HUES48 (cell line): ENCODE results near the gene OMD.

ENCODE experiments used
- H3K27ac ChIP-seq: one replicate; pipeline ENCODE4 v1.7.0; 2013; ENCODE audit warnings: low read depth, low read length, inconsistent platforms
- H3K27me3 ChIP-seq: 2 replicates; pipeline ENCODE4 v1.6.1; 2013; ENCODE audit warnings: mild to moderate bottlenecking, low read length; ENCODE audit not compliant: control insufficient read depth, insufficient read depth
- H3K36me3 ChIP-seq: 2 replicates; pipeline ENCODE4 v1.6.1; 2013; ENCODE audit warnings: low read length; ENCODE audit not compliant: control insufficient read depth, insufficient read depth
- H3K4me1 ChIP-seq: 2 replicates; pipeline ENCODE4 v1.6.1; 2013; ENCODE audit warnings: mild to moderate bottlenecking, low read length; ENCODE audit not compliant: control insufficient read depth, insufficient read depth
- H3K4me3 ChIP-seq: 2 replicates; pipeline ENCODE4 v1.5.1; 2013; ENCODE audit warnings: mild to moderate bottlenecking, low read depth, low read length
- H3K9ac ChIP-seq: 2 replicates; pipeline ENCODE4 v1.6.1; 2013; ENCODE audit warnings: mild to moderate bottlenecking, low read depth, low read length, moderate library complexity
- H3K9me3 ChIP-seq: 2 replicates; pipeline ENCODE4 v1.6.1; 2013; ENCODE audit warnings: low read length; ENCODE audit not compliant: control insufficient read depth, insufficient read depth

OMD gene, protein sequence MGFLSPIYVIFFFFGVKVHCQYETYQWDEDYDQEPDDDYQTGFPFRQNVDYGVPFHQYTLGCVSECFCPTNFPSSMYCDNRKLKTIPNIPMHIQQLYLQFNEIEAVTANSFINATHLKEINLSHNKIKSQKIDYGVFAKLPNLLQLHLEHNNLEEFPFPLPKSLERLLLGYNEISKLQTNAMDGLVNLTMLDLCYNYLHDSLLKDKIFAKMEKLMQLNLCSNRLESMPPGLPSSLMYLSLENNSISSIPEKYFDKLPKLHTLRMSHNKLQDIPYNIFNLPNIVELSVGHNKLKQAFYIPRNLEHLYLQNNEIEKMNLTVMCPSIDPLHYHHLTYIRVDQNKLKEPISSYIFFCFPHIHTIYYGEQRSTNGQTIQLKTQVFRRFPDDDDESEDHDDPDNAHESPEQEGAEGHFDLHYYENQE

DNA sequence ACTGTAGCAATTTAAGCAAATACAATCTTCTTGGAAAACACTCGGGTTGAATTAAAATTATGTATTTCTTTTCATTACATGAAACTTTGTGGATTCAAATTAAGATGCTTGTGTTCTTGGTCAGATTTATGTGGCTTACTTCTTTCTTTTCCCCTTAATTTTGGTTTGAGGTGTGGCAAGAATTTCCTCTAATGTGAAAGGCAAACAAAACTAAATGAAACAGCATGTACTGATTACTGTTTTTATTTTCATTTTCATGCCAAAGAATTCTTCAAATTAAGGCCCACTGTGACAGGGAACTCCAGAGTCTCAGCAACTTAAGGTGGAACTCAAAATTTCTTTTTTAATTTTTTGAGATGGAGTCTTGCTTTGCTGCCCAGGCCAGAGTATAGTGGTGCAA lies at the start of gene OMD:
Gene OMD, minus strand, starts transcription at position 132 of the 400 bp plus-strand sequence. CDS start 6,913 bp downstream, outside the sequence.
- Histone ChIP-seq H3K9me3 (no peaks in the 10 kb centered on the region), H3K9ac (no peak within 1 kb of the TSS), H3K36me3 (no peaks in the 10 kb centered on the region), H3K27ac (no peak within 1 kb of the TSS), H3K4me3 (no peak within 1 kb of the TSS), H3K4me1 (no peaks in the 10 kb centered on the region), H3K27me3 (no peaks in the 10 kb centered on the region)

DNA sequence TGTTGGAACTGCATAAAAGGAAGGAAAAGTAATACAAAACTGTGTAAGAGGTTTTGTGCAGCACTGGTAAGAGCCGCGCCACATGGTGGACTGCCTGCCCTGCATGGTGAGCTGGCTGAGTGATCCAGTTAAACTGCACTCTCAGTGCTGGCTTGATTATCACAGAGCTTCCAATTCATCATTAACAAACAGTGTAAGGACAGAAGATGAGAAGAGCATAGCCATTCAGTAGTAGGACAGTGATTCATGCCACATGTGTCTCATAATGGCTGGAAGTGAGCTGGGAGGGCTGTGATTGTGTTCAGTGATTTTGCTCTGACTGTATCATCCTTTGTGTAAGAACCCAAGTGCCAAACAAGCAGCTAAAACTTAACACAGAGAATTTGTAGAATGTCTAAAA lies 43.9 kb upstream of the OMD start:
- Histone ChIP-seq H3K9me3 (no peaks in the 10 kb centered on the region), H3K36me3 (no peaks in the 10 kb centered on the region), H3K4me3 (no peak overlapping the region), H3K9ac (no peak overlapping the region), H3K27ac (no peak overlapping the region), H3K4me1 (peaks cover 3% of the 10 kb centered on the region; the same call in 1 of the 2 replicates), H3K27me3 (no peaks in the 10 kb centered on the region)

DNA sequence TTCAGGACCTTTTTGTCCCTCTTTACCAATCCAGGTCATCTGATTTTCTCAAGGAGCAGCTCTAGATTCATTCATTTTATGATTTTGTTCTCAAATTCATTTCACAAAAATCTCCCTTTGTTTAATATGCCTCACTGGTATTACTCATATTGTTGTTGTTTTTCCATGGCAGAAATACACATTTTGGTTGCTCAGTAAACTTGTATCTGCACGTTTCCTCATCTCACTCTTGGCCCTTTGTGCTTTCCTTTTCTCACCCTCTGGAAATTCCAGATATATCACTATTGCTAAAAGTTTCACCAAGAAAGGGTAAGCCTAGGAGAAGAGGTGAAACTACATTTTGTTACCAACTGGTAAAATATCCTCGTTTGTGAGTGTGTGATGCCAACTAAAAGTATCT lies 43.2 kb upstream of the OMD start:
- Histone ChIP-seq H3K27ac (no peak overlapping the region), H3K4me1 (peaks cover 7% of the 10 kb centered on the region), H3K9ac (no peak overlapping the region), H3K27me3 (no peaks in the 10 kb centered on the region), H3K36me3 (no peaks in the 10 kb centered on the region), H3K4me3 (no peak overlapping the region), H3K9me3 (no peaks in the 10 kb centered on the region)

DNA sequence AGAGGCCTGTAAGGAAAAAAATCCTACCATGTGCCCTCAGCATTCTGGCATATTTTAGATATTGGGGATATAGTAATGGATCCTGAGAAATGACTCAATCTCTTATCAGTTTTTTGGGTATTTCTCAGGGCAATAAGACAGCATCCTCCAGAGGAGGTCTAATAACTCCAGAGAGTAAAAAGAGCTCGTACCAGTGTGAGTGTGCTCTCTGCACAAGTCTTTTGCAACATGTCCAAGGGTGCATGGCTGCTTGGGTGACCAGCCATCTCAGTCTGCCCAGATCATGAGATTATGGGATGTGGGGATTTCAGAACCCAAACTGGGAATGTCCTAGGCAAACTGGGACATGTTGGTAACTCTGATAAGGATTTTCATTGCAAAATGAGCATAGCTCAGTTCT lies 42.8 kb upstream of the OMD start:
- Histone ChIP-seq H3K9ac (no peak overlapping the region), H3K4me1 (peaks cover 7% of the 10 kb centered on the region), H3K27ac (no peak overlapping the region), H3K9me3 (no peaks in the 10 kb centered on the region), H3K27me3 (no peaks in the 10 kb centered on the region), H3K36me3 (no peaks in the 10 kb centered on the region), H3K4me3 (no peak overlapping the region)

DNA sequence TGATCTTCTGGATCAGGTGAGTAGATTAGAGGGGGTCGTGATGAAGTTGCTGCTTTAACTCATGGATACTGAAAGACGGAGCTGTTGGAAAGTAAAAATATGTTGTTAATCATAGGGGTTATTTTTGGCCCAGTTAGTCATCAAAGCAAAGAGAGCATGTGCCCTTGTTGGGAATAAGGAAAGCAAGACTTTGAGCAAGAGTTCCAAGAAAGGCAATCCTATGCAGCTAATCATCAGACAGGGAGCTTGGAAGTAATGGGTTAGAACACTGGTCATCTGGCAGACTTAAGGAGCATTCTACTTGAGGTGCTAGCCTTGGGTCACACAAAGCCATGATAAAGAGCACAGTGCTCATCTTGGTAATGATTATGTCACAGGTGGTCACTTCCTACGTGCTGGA lies 39.7 kb upstream of the OMD start:
- Histone ChIP-seq H3K9me3 (no peaks in the 10 kb centered on the region), H3K36me3 (no peaks in the 10 kb centered on the region), H3K4me1 (peaks cover 7% of the 10 kb centered on the region), H3K4me3 (no peak overlapping the region), H3K27me3 (no peaks in the 10 kb centered on the region), H3K9ac (no peak overlapping the region), H3K27ac (no peak overlapping the region)

DNA sequence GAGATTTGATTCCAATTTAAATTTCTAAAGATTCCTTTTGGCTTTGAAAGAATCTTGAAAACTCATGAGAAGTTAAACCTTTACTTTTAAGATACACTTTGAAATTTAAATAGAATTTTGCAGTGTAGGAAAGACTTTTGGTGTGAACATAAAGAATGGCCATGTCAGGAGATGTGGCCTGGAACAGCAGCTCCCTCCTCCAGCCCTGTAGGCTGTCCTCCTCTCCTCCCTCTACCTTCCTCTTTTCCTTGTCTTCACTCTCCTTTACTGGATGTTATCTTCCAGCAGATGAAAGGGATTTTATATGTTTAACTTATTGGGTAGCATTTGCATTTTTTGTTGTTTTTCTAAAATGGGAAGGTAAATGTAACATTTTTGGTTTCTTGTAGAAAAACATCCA lies 39.1 kb upstream of the OMD start:
- Histone ChIP-seq H3K4me3 (no peak overlapping the region), H3K27ac (no peak overlapping the region)

DNA sequence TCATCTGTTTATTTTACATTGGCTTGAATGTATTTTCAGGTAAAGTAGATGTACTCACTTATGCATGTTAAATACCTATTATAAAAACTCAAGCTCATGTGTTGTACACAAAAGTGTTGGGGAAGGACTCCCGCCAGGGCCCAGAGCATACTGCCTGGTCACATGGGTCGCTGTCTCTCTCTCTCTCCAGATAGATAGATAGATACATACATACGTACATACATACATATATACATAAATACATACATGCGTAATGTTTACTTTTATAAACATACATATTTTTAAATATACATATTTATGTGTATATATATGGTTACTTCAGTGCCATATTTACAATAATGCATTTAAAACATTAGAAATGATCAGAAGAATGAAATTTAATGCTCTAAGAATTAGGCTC lies 33.3 kb upstream of the OMD start:
- no peaks in the 10 kb centered on the region for H3K9me3 ChIP-seq
- H3K27ac ChIP-seq, result no peak overlapping the region
- H3K36me3 ChIP-seq, result no peaks in the 10 kb centered on the region
- no peak overlapping the region for H3K4me3 ChIP-seq
- no peaks in the 10 kb centered on the region for H3K27me3 ChIP-seq
- H3K4me1 ChIP-seq, result no peaks in the 10 kb centered on the region
- H3K9ac ChIP-seq, result no peak overlapping the region

More for the DNA sequence above, 39.1 kb upstream of the OMD start:
- Histone ChIP-seq H3K4me1 (peaks cover 7% of the 10 kb centered on the region), H3K36me3 (no peaks in the 10 kb centered on the region), H3K27me3 (no peaks in the 10 kb centered on the region), H3K9ac (no peak overlapping the region), H3K9me3 (no peaks in the 10 kb centered on the region)

DNA sequence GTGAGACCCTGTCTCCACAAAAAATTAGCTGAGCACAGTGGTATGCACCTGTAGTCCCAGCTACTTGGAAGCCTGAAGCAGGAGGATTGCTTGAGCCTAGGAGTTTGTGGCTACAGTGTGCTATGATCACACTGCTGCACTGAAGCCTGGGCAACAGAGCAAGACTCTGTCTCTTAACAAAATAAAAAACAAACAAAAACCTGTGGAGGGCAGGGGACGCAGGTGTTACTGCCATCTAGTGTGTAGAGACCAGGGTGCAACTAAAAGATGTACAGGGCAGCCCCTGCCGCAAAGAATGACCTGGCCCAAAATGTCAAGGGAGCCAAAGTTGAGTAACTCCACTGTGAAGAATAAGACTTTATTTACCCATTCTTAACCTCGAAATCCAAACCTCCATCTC lies 30.9 kb upstream of the OMD start:
- Histone ChIP-seq H3K36me3 (no peaks in the 10 kb centered on the region), H3K9me3 (no peaks in the 10 kb centered on the region), H3K27ac (no peak overlapping the region), H3K4me3 (no peak overlapping the region), H3K27me3 (no peaks in the 10 kb centered on the region), H3K9ac (no peak overlapping the region), H3K4me1 (no peaks in the 10 kb centered on the region)

DNA sequence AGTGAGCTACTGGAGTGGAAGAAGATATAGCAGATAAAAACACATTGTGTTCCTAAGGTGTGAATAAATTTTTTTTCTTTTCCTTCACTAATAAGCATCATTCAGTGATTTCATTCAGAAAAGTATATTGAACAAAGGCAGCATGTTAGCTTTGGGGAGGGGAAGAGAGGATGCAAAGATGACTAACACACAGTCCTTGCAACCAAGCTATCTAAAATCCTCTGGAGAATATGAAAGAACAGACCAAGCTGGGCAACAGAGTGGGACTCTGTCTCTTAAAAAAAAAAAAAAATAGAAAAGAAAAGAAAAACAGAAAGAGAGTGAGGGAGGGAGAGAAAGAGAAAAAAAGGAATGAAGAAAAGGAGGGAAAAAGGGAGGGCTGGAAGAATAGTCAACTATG lies 22.3 kb upstream of the OMD start:
- Histone ChIP-seq H3K36me3 (no peaks in the 10 kb centered on the region), H3K27me3 (no peaks in the 10 kb centered on the region), H3K9ac (no peak overlapping the region), H3K4me1 (peaks cover 11% of the 10 kb centered on the region; the same call in 1 of the 2 replicates), H3K27ac (no peak overlapping the region), H3K4me3 (no peak overlapping the region), H3K9me3 (no peaks in the 10 kb centered on the region)

DNA sequence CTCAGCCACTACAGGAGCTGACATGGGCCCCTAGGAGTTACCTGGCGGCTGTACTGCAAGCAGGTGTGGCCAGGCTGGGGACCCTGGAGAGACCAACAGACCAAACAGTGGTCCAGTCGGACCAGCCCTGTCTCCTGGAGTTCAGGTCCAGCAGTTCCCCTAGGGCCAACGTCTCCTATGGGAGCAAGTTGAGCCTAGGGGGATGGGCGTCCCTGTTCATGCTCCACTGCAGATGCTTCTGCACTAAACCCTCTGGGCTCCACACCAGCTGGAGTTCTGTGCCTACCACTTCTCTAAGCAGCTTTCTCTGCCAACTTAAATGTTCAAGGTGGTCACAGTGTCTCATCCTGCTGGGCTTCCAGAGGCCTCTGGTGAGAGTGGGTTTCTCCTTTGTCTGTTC lies 20.6 kb upstream of the OMD start:
- H3K27me3 ChIP-seq, result no peaks in the 10 kb centered on the region
- no peak overlapping the region for H3K27ac ChIP-seq
- no peaks in the 10 kb centered on the region for H3K36me3 ChIP-seq
- peaks cover 11% of the 10 kb centered on the region; the same call in 1 of the 2 replicates for H3K4me1 ChIP-seq
- no peak overlapping the region for H3K9ac ChIP-seq
- H3K4me3 ChIP-seq, result no peak overlapping the region
- H3K9me3 ChIP-seq, result no peaks in the 10 kb centered on the region

DNA sequence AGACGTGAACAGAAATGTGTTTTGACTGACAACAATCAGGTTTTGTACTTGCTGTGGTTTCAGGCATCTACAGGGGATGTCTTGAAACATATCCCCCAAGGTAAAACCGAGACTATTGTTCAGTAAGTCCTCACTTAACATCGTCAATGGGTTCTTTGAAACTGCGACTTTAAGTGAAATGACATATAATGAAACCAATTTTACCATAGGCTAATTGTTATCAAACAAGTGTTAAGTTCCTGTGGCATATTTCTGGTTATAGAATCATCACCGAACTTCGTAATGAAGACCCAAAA lies 16.4 kb upstream of the OMD start:
- no peaks in the 10 kb centered on the region for H3K27me3 ChIP-seq
- no peaks in the 10 kb centered on the region for H3K4me1 ChIP-seq
- H3K9ac ChIP-seq, result no peak overlapping the region
- H3K9me3 ChIP-seq, result no peaks in the 10 kb centered on the region
- H3K4me3 ChIP-seq, result no peak overlapping the region
- H3K36me3 ChIP-seq, result no peaks in the 10 kb centered on the region
- no peak overlapping the region for H3K27ac ChIP-seq
